ENCODE results near the gene SLC35B2. TPM values are rescaled to one million over a fixed set of nuclear protein-coding genes. Genes with fewer than 3 reads are reported as not detected.

SLC35B2 gene
- total RNA-seq, 2 donors from 2014 or later = 13.9 to 16.9 TPM

Other genes starting within 250 kb of the SLC35B2 start
- gene MRPL14, start 130.1 kb downstream of the SLC35B2 start, total RNA-seq = 10 to 100 TPM; 31.6 to 33.6 TPM
- gene TMEM63B, start 130.0 kb downstream of the SLC35B2 start, total RNA-seq = 10 to 100 TPM; 16.3 to 17.9 TPM
- under 1 TPM in 1 of 2 donors, not detected in 1; 0.39 TPM for gene CAPN11, start 98.7 kb downstream of the SLC35B2 start, total RNA-seq
- gene MYMX, start 40.6 kb downstream of the SLC35B2 start, total RNA-seq = not detected
- 10 to 100 TPM; 21.7 to 28.0 TPM for gene SLC29A1, start 33.9 kb downstream of the SLC35B2 start, total RNA-seq
- 1,000 to 10,000 TPM in 1 of 2 donors, 100 to 1,000 TPM in 1; 915 to 1,109 TPM for gene HSP90AB1, start 10.4 kb downstream of the SLC35B2 start, total RNA-seq
- gene NFKBIE, start 8.0 kb upstream of the SLC35B2 start, total RNA-seq = 10 to 100 TPM; 18.1 to 19.8 TPM
- under 1 TPM in 1 of 2 donors, not detected in 1; 0.25 TPM for gene TMEM151B, start 12.9 kb upstream of the SLC35B2 start, total RNA-seq
- gene AARS2, start 55.8 kb upstream of the SLC35B2 start, total RNA-seq = 10 to 100 TPM; 12.3 to 15.2 TPM
- not detected for gene SPATS1, start 85.1 kb upstream of the SLC35B2 start, total RNA-seq
- gene CDC5L, start 130.2 kb upstream of the SLC35B2 start, total RNA-seq = 10 to 100 TPM; 17.9 to 19.3 TPM

All from activated T-cell treated with anti-CD3 and anti-CD28 coated beads, Interleukin-2, amount 50 U/mL, for 72 hours (primary cell).